GM19351 (cell line): Measurements from ENCODE around the gene MAPT.
"Not testable (repeated sequence)": the region's sequence is repeated elsewhere in the genome, so short reads cannot be mapped to it uniquely, and the experiment has no call there.

Experiments used
- ATAC-seq: cut with Tn5 transposase; IDR thresholded peaks from one replicate; pipeline ENCODE4 v1.9.1; 2021; ENCODE audit warnings: mild to moderate bottlenecking, moderate library complexity; ENCODE audit not compliant: unreplicated experiment

Gene MAPT

GRCh38 chr17:45896803-45897693 lies 2.7 kb downstream of the MAPT start:
- no peak for ATAC-seq

GRCh38 chr17:45900136-45900535 lies 5.8 kb downstream of the MAPT start:
- ATAC-seq, result no peak

DNA sequence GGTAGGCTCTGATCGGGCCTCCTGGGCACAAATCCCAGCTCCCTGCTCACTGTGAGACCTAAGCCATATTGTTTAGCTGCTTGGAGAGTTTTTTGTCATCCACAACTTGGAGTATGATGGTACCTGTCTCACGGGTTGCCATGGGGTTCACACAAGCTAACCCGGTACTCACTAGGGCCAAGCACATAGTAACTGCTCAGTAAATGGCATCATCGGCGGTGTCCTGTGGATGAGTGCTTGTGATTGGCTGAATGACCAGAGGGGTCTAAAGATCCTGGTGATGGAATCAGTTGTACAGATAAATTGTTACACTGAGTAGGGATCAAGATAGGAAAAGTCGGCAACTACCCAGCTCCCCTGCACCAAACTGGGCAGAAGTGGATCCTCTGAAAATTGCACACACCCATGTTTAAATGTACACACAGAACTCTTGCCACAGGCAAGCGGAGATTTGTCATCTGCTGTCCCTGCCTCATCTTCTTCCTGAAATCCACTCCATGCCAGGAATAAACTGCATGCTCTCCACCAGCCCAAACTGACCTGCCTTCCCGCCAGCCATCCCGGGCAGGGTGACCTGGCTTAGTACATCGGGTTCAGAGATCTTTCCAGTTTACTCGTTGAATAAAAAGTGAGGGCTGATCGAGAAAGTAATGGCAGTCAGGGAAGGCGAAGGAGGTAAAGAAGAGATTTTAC lies 6.5 kb downstream of the MAPT start:
- ATAC-seq, result no peak

DNA sequence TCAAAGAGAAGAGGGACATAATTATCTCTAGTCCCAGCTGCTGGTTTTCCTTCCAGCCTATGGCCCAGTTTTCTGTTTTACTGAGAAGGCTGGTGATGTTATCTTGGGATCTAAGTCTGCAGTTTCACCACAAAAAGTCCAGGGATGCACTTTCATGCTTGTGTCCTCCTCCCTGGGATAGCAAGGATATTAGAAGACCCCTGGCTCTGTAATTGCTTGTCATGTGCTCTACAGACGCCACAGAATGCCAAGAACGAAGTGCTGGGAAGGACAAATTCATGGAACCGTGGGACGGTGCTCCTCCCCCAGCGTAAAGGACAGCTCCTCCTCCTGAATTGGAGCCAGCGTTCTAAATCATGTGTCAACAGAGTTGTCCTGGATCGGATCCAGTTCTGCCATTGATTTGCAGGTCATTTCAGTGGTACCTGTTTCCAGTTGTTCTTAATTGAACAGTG lies 8.6 kb downstream of the MAPT start:
- ATAC-seq, result no peak

GRCh38 chr17:45904866-45905265 lies 10.5 kb downstream of the MAPT start:
- no peak for ATAC-seq

DNA sequence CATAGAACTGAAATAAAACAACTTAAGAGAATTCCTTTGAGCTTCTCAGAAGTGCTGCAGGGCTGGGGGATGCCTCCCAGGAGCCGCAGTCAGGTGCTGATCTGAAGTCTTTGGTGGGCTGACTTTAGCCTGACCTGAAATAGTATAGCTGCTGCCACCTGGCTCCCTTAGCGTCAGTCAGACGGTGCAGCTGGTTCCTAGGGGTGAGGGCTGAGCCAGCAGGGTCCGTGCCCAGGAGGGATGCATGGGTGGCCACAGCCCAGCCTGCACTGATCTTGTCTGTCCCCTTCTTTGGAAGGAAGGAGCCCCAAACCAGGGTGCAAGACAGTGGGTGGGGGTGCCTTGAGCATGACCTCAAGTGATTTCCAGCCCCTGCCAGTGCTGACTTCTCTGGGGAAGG lies 11.5 kb downstream of the MAPT start:
- ATAC-seq, result no peak

GRCh38 chr17:45906237-45906636 lies 11.9 kb downstream of the MAPT start:
- no peak for ATAC-seq

DNA sequence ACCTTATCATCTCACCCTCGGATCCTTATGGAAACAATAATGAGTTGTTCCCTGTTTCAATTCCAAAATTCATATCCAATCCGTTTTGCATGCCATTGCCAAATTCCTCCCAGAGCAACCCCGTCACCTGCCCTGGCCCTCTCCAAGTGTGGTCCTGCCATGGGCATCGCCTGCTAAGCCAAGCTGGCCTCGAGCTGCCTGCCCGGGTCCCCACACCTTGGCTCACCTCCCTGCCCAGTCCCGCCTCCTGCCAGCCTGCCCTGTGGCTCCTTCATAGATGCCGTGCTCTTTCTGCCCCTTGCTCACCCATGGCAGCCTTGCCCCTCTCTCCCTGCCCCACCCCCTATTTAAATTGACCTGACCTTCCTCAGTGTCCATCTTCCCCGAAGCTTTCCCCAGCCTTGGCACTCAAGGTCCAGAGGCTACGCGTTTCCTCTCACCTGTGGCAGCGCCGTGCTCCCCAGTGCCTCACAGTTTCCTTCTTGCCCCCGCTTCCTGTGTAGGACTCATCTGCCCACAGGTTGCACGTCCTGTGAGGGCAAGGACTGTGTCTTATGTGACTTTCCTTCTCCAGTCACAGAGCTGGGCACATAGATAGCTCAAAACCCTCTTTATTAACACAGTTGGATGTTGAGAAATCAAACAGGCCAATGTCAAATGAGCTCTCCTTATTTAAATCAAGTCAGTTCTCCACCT lies 12.7 kb downstream of the MAPT start:
- no peak for ATAC-seq

- no peak for ATAC-seq
Measured at GRCh38 chr17:45907750-45908395, 13.5 kb downstream of the MAPT start.

GRCh38 chr17:45908460-45908859 lies 14.1 kb downstream of the MAPT start:
- no peak for ATAC-seq

GRCh38 chr17:45908935-45909334 lies 14.6 kb downstream of the MAPT start:
- no peak for ATAC-seq

DNA sequence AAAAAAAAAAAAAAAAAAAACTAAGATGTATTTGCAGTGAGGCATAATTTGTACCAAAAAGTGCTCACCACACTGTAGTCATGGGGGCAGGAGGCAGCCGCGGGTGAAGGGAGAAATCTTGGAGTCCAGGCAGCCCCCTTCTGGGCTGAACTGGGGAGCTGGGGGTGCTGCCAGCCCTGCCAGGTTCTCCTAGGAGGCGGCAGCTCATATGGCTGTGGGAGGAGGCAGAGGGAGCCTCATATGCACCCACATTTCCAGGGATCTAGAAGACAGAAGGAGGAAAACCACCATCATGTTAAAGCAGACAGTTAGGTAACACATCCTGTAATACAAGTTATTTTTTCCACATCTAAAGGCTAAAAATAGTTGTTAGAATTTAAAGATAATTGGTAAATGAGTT lies 16.3 kb downstream of the MAPT start:
- ATAC-seq, result no peak

DNA sequence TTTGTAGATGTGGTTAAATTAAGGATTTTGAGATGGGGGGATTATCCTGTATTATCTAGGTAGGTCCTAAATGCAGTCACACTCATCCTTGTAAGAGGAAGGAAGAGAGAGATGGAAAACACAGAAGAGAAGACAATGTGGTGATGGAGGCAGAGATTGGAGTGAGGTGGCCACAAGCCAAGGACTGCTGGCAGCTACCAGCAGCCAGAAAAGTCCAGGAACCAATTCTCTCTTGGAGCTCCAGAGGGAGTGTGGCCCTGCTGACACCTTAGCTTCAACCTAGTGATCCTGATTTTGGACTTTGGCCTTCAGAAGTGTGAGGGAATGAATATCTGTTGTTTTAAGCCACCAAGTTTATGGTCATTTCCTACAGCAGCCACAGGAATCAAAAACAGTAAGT lies 18.0 kb downstream of the MAPT start:
- ATAC-seq, result no peak

- ATAC-seq, result not testable (repeated sequence)
Measured at GRCh38 chr17:45913030-45913429, 18.7 kb downstream of the MAPT start.

- ATAC-seq, result no peak
Measured at GRCh38 chr17:45914047-45914717, 19.8 kb downstream of the MAPT start.

- no peak for ATAC-seq
Measured at GRCh38 chr17:45915263-45915662, 20.9 kb downstream of the MAPT start.

GRCh38 chr17:45917081-45917480 lies 22.7 kb downstream of the MAPT start:
- ATAC-seq, result no peak

GRCh38 chr17:45918241-45918745 lies 23.9 kb downstream of the MAPT start:
- no peak for ATAC-seq

DNA sequence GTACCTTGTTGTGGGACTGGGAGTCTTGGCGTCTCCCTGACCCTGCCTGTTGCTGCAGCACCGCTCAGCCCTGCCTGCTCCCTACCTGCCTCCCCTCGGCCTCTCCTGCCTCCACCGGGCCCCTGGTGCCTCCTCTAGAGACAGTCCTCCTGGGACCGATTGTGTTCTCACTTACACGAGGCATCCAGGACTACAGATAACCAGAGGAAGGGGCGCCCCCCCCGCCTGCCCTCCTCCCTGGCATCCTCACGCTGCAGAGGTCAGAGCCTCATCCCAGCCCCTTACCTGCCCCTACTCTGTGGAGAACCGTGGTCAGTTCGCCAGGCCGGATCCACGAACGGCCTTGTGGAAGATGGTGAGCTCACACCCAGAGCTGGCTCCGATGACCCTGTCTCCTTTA lies 24.8 kb downstream of the MAPT start:
- no peak for ATAC-seq

- no peak for ATAC-seq
Measured at GRCh38 chr17:45920083-45920482, 25.7 kb downstream of the MAPT start.
